ENCODE measurements around the gene XRRA1.

Gene XRRA1

GRCh38 chr11:74929431-74930363 lies 19.2 kb downstream of the XRRA1 start:
- Histone ChIP-seq H3K27me3 (ENCODE audit: control insufficient read depth, insufficient read depth, low read length) (no peaks in the 10 kb centered on the region), H3K4me1 (ENCODE audit: control insufficient read depth, insufficient read depth, low read length) (no peaks in the 10 kb centered on the region), H3K4me3 (ENCODE audit: low read depth, low read length) (no peak overlapping the region), H3K9me3 (ENCODE audit: control insufficient read depth, insufficient read depth, low read depth, low read length) (no peaks in the 10 kb centered on the region), H3K27ac (ENCODE audit: low read depth, low read length) (no peak overlapping the region), H3K36me3 (ENCODE audit: control insufficient read depth, insufficient read depth, low read length) (peaks cover 12% of the 10 kb centered on the region; the same call in 1 of the 2 replicates), H3K9ac (ENCODE audit: low read length) (no peak overlapping the region)

DNA sequence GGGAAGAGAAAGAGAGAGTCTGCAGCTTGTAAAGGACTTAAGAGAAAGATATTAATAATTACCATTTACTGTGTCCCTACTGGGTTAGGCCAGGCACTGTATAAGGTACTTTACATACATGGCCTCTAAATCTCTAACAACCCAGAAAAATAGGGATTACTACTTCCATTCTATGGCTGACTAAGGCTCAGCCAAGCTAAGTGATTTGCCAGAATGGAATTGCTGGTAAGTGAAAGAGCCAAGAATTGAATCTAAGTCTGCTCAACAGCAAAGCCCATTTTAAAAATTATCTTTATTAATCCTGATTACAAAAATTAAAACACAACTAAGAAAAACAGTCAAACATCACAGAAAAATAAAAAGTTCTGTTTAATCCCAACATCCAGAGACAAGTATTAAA lies 21.4 kb downstream of the XRRA1 start:
- H3K4me3 ChIP-seq (ENCODE audit: low read depth, low read length), result no peak overlapping the region
- no peaks in the 10 kb centered on the region for H3K9me3 ChIP-seq (ENCODE audit: control insufficient read depth, insufficient read depth, low read depth, low read length)
- H3K36me3 ChIP-seq (ENCODE audit: control insufficient read depth, insufficient read depth, low read length), result 0 out of 2 replicates have a peak, but pooled peaks cover 3% of the 10 kb centered on the region
- H3K27me3 ChIP-seq (ENCODE audit: control insufficient read depth, insufficient read depth, low read length), result no peaks in the 10 kb centered on the region
- H3K9ac ChIP-seq (ENCODE audit: low read length), result no peak overlapping the region
- H3K27ac ChIP-seq (ENCODE audit: low read depth, low read length), result no peak overlapping the region
- no peaks in the 10 kb centered on the region for H3K4me1 ChIP-seq (ENCODE audit: control insufficient read depth, insufficient read depth, low read length)

DNA sequence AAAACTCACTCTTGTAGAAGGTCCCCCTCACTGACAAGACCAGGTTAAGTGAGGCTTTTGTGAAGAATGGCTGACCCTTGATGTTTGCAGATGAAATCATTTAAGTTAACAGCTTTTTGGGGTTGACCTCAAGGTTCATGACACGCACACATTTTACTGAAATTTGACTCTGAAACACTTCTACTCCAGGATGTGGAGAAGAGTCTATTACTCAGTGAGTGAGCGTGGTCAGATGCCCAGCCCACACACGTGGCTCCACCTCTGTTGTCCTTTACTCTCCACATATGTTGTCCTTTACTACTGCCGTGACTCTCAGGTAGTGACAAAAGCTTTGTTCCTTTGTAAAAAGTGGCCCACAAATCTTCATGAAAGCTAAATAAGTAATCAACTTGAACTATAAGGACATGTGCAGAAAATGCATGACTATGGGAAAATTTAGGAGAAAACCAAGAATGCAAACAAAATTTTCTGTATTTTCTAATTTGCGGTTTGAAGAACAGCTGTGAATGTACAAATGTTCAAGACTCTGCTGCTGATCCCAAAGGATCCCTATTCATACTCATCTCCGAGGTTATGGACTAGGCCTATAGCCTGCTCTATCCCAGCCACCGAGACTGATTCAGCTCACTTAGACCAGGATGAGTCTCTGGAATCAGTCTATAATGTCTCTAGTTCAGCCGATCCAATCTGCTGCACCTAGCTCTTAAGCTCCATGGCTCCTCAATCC lies 22.4 kb downstream of the XRRA1 start:
- no peak overlapping the region for H3K27ac ChIP-seq (ENCODE audit: low read depth, low read length)

DNA sequence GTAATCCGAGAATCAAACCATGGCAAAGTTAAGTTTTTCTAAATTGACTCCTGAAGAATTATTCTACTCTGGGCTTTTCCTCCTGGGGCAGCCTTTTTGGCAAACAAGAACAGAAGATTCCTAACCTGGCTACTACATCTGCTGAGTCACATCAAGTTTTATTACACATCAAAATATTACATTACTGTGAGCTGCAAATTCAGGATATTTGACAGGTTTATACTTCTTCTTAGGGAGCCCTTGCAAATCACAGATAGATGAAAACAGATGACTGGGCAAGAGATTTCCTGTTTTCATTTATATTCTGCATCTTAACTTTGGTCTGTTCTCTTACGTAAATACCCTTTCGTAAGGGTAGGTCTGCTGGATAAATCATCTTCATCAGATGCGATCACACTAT lies 23.6 kb downstream of the XRRA1 start:
- no peaks in the 10 kb centered on the region for H3K9me3 ChIP-seq (ENCODE audit: control insufficient read depth, insufficient read depth, low read depth, low read length)
- H3K36me3 ChIP-seq (ENCODE audit: control insufficient read depth, insufficient read depth, low read length), result no peaks in the 10 kb centered on the region
- H3K27ac ChIP-seq (ENCODE audit: low read depth, low read length), result no peak overlapping the region
- H3K9ac ChIP-seq (ENCODE audit: low read length), result no peak overlapping the region
- H3K27me3 ChIP-seq (ENCODE audit: control insufficient read depth, insufficient read depth, low read length), result no peaks in the 10 kb centered on the region
- no peak overlapping the region for H3K4me3 ChIP-seq (ENCODE audit: low read depth, low read length)
- no peaks in the 10 kb centered on the region for H3K4me1 ChIP-seq (ENCODE audit: control insufficient read depth, insufficient read depth, low read length)

More for the DNA sequence above, 22.4 kb downstream of the XRRA1 start:
- H3K4me3 ChIP-seq (ENCODE audit: low read depth, low read length), result no peak overlapping the region
- H3K27me3 ChIP-seq (ENCODE audit: control insufficient read depth, insufficient read depth, low read length), result no peaks in the 10 kb centered on the region
- no peaks in the 10 kb centered on the region for H3K4me1 ChIP-seq (ENCODE audit: control insufficient read depth, insufficient read depth, low read length)
- H3K9me3 ChIP-seq (ENCODE audit: control insufficient read depth, insufficient read depth, low read depth, low read length), result no peaks in the 10 kb centered on the region
- H3K36me3 ChIP-seq (ENCODE audit: control insufficient read depth, insufficient read depth, low read length), result no peaks in the 10 kb centered on the region
- no peak overlapping the region for H3K9ac ChIP-seq (ENCODE audit: low read length)

- no peaks in the 10 kb centered on the region for H3K9me3 ChIP-seq (ENCODE audit: control insufficient read depth, insufficient read depth, low read depth, low read length)
- H3K27ac ChIP-seq (ENCODE audit: low read depth, low read length), result no peak overlapping the region
- H3K4me1 ChIP-seq (ENCODE audit: control insufficient read depth, insufficient read depth, low read length), result no peaks in the 10 kb centered on the region
- H3K9ac ChIP-seq (ENCODE audit: low read length), result no peak overlapping the region
- H3K27me3 ChIP-seq (ENCODE audit: control insufficient read depth, insufficient read depth, low read length), result no peaks in the 10 kb centered on the region
- no peaks in the 10 kb centered on the region for H3K36me3 ChIP-seq (ENCODE audit: control insufficient read depth, insufficient read depth, low read length)
- no peak overlapping the region for H3K4me3 ChIP-seq (ENCODE audit: low read depth, low read length)
Observed at GRCh38 chr11:74923125-74923524, 25.8 kb downstream of the XRRA1 start.

GRCh38 chr11:74909812-74910211 lies 39.1 kb downstream of the XRRA1 start:
- H3K4me3 ChIP-seq (ENCODE audit: low read depth, low read length), result no peak overlapping the region
- H3K4me1 ChIP-seq (ENCODE audit: control insufficient read depth, insufficient read depth, low read length), result no peaks in the 10 kb centered on the region
- H3K27ac ChIP-seq (ENCODE audit: low read depth, low read length), result no peak overlapping the region
- peaks cover 4% of the 10 kb centered on the region for H3K36me3 ChIP-seq (ENCODE audit: control insufficient read depth, insufficient read depth, low read length)
- no peaks in the 10 kb centered on the region for H3K27me3 ChIP-seq (ENCODE audit: control insufficient read depth, insufficient read depth, low read length)
- no peaks in the 10 kb centered on the region for H3K9me3 ChIP-seq (ENCODE audit: control insufficient read depth, insufficient read depth, low read depth, low read length)
- no peak overlapping the region for H3K9ac ChIP-seq (ENCODE audit: low read length)

- H3K4me3 ChIP-seq (ENCODE audit: low read depth, low read length), result no peak overlapping the region
- H3K36me3 ChIP-seq (ENCODE audit: control insufficient read depth, insufficient read depth, low read length), result peaks cover 4% of the 10 kb centered on the region
- no peak overlapping the region for H3K27ac ChIP-seq (ENCODE audit: low read depth, low read length)
- H3K9me3 ChIP-seq (ENCODE audit: control insufficient read depth, insufficient read depth, low read depth, low read length), result no peaks in the 10 kb centered on the region
- no peaks in the 10 kb centered on the region for H3K27me3 ChIP-seq (ENCODE audit: control insufficient read depth, insufficient read depth, low read length)
- H3K9ac ChIP-seq (ENCODE audit: low read length), result no peak overlapping the region
- H3K4me1 ChIP-seq (ENCODE audit: control insufficient read depth, insufficient read depth, low read length), result no peaks in the 10 kb centered on the region
Observed at GRCh38 chr11:74909385-74909784, 39.5 kb downstream of the XRRA1 start.

GRCh38 chr11:74905326-74905725 lies 43.6 kb downstream of the XRRA1 start:
- no peak overlapping the region for H3K27ac ChIP-seq (ENCODE audit: low read depth, low read length)
- peaks cover 4% of the 10 kb centered on the region for H3K36me3 ChIP-seq (ENCODE audit: control insufficient read depth, insufficient read depth, low read length)

GRCh38 chr11:74902342-74902741 lies 46.5 kb downstream of the XRRA1 start:
- Histone ChIP-seq H3K27ac (ENCODE audit: low read depth, low read length) (no peak overlapping the region), H3K9ac (ENCODE audit: low read length) (no peak overlapping the region), H3K9me3 (ENCODE audit: control insufficient read depth, insufficient read depth, low read depth, low read length) (peaks cover 18% of the 10 kb centered on the region), H3K4me3 (ENCODE audit: low read depth, low read length) (no peak overlapping the region), H3K4me1 (ENCODE audit: control insufficient read depth, insufficient read depth, low read length) (no peaks in the 10 kb centered on the region), H3K27me3 (ENCODE audit: control insufficient read depth, insufficient read depth, low read length) (no peaks in the 10 kb centered on the region), H3K36me3 (ENCODE audit: control insufficient read depth, insufficient read depth, low read length) (peaks cover 4% of the 10 kb centered on the region)

More at GRCh38 chr11:74905326-74905725, 43.6 kb downstream of the XRRA1 start:
- Histone ChIP-seq H3K9ac (ENCODE audit: low read length) (no peak overlapping the region), H3K4me3 (ENCODE audit: low read depth, low read length) (no peak overlapping the region), H3K27me3 (ENCODE audit: control insufficient read depth, insufficient read depth, low read length) (no peaks in the 10 kb centered on the region), H3K4me1 (ENCODE audit: control insufficient read depth, insufficient read depth, low read length) (no peaks in the 10 kb centered on the region), H3K9me3 (ENCODE audit: control insufficient read depth, insufficient read depth, low read depth, low read length) (peaks cover 15% of the 10 kb centered on the region)

DNA sequence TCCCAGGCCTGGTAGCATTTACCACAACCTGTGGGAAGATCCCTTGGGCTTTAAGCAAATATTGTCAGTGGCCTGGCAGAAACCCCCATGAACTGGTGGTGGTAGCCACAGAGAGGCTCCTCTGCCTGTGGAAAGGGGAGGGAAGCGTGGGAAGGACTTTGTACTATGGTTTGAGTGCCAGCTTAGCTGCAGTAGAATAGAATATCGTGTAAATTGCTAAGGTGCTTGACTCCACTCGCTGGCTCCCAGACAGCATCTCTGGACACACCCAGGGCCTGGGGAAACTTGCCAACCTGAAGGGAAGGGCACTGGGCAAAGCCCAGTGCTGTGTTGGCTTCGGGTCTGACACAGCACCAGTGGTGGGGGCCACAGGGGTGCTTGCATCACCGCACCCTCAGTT lies 52.6 kb downstream of the XRRA1 start:
- no peak overlapping the region for H3K9ac ChIP-seq (ENCODE audit: low read length)
- no peaks in the 10 kb centered on the region for H3K4me1 ChIP-seq (ENCODE audit: control insufficient read depth, insufficient read depth, low read length)
- H3K9me3 ChIP-seq (ENCODE audit: control insufficient read depth, insufficient read depth, low read depth, low read length), result peaks cover 34% of the 10 kb centered on the region
- no peak overlapping the region for H3K27ac ChIP-seq (ENCODE audit: low read depth, low read length)
- no peaks in the 10 kb centered on the region for H3K36me3 ChIP-seq (ENCODE audit: control insufficient read depth, insufficient read depth, low read length)
- H3K4me3 ChIP-seq (ENCODE audit: low read depth, low read length), result no peak overlapping the region
- no peaks in the 10 kb centered on the region for H3K27me3 ChIP-seq (ENCODE audit: control insufficient read depth, insufficient read depth, low read length)

All from HUES6 (cell line).